ENCODE results near the gene RADIL. TPM values are rescaled to one million over a fixed set of nuclear protein-coding genes. Genes with fewer than 3 reads are reported as not detected.

Gene RADIL
- total and polyA plus RNA-seq, 9 of the 15 experiments (the other 6 are each of a cell fraction or from before 2014, with no cell fraction given) = 0.06 to 8.1 (median 1.9) TPM; not detected in 1

DNA sequence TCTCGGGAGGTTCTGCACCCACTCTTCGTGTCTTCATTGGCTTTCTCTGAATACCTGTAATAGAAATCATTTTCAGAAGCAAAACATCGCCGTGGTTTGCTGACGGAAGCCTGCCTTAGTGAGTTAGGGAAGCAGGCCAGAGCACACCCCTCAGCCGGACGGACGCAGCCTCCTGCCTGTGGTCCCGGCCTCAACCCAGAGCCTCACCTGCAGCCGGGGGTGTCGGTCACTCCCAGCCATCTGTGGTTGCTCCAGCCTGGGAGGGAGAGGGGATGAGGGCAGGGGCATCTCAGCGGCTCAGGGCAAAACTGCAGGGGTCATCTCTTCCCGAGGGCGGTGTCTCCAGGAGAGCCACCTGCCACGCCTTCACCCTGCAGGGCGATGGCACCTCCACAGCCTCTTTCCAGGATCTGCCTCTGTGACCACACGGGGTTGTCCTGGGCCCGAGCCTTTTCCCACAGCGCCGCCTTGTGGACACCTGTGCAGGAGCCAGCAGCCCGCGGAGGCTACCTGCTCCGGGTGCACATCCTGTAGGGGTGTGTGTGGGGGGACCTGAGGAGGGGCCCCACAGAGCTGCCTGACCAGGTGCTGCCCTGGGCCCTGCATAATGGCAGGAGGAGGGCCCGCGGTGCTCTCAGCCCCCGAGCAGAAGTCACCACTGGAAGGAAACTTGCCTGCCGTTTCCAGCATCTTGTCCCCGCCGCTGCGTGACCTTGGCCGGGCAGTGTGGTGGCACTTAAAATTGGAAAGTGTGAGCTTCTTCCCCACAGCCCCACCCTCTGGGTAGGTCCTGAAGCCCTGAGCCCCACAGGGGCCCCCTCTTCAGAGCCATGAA, 129.7 kb downstream of the RADIL start (continued):
- TF ChIP-seq ZBTB7A (IDR thresholded peaks at IDR 0.05; ENCODE audit: borderline replicate concordance, control insufficient read depth, low read depth, low read length) (peak; percentile 3; the same call in 1 of the 2 replicates), MYNN (IDR thresholded peaks at IDR 0.05) (0 out of 2 replicates have a peak, but pooled peaks have one; percentile 31), MYNN (CRISPR knock-in tag; IDR thresholded peaks at IDR 0.05) (no peak), JUND (IDR thresholded peaks at IDR 0.05; ENCODE audit: borderline replicate concordance, low read depth, low read length) (0 out of 2 replicates have a peak, but pooled peaks have one; percentile 16), JUND (tag; IDR thresholded peaks at IDR 0.05; ENCODE audit: borderline replicate concordance, low read depth, low read length) (no peak; the same call in 2 of the 3 replicates), SMARCC2 (IDR thresholded peaks at IDR 0.05; ENCODE audit: low read depth) (0 out of 2 replicates have a peak, but pooled peaks have one; percentile 50), SMAD4 (CRISPR knock-in tag; conservative IDR thresholded peaks at IDR 0.05) (no peak), RB1 (IDR thresholded peaks at IDR 0.05; ENCODE audit: low read depth) (peak; percentile 38; the same call in 1 of the 2 replicates), SMARCA4 (IDR thresholded peaks at IDR 0.05) (peak; percentile 70), ZNF23 (CRISPR knock-in tag; IDR thresholded peaks at IDR 0.05) (no peak)
- TF ChIP-seq, protein P1, sequence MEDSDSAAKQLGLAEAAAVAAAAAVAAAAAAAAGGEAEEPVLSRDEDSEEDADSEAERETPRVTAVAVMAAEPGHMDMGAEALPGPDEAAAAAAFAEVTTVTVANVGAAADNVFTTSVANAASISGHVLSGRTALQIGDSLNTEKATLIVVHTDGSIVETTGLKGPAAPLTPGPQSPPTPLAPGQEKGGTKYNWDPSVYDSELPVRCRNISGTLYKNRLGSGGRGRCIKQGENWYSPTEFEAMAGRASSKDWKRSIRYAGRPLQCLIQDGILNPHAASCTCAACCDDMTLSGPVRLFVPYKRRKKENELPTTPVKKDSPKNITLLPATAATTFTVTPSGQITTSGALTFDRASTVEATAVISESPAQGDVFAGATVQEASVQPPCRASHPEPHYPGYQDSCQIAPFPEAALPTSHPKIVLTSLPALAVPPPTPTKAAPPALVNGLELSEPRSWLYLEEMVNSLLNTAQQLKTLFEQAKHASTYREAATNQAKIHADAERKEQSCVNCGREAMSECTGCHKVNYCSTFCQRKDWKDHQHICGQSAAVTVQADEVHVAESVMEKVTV (CRISPR knock-in tag; IDR thresholded peaks at IDR 0.05) = 0 out of 2 replicates have a peak, but pooled peaks have one; percentile 18
- TF ChIP-seq, protein P2, sequence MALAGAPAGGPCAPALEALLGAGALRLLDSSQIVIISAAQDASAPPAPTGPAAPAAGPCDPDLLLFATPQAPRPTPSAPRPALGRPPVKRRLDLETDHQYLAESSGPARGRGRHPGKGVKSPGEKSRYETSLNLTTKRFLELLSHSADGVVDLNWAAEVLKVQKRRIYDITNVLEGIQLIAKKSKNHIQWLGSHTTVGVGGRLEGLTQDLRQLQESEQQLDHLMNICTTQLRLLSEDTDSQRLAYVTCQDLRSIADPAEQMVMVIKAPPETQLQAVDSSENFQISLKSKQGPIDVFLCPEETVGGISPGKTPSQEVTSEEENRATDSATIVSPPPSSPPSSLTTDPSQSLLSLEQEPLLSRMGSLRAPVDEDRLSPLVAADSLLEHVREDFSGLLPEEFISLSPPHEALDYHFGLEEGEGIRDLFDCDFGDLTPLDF (CRISPR knock-in tag; IDR thresholded peaks at IDR 0.05) = no peak
